Ovary (tissue), 9 donors: ENCODE data around the gene MDGA2. TPM values are rescaled to one million over a fixed set of nuclear protein-coding genes. Genes with fewer than 3 reads are reported as not detected.
"Not testable (repeated sequence)": the region's sequence is repeated elsewhere in the genome, so short reads cannot be mapped to it uniquely, and the experiment has no call there.

ENCODE experiments used
- DNase-seq, 5 donors: peaks; one replicate each; pipeline ENCODE4 v3.0.0-alpha.2; 2019 to 2020
- H3K27ac ChIP-seq, 2 donors: fragments of 200-600 bp; one replicate each; pipeline versions ENCODE4 v1.5.1 to v1.8.0; 2019 to 2022
- H3K27me3 ChIP-seq: fragments of 200-600 bp; one replicate; pipeline ENCODE4 v1.8.0; 2022
- H3K36me3 ChIP-seq: fragments of 200-600 bp; sonication (generic); one replicate; pipeline ENCODE4 v1.5.1; 2019
- H3K4me1 ChIP-seq: one replicate; pipeline ENCODE4 v1.8.1; 2013; ENCODE audit warnings: mild to moderate bottlenecking, moderate library complexity; ENCODE audit not compliant: insufficient read depth
- H3K4me3 ChIP-seq: fragments of 200-600 bp; sonication (generic); one replicate; pipeline ENCODE4 v1.5.1; 2017
- H3K9me3 ChIP-seq, 2 donors: fragments of 200-600 bp in 1 of 2; sonication (generic) in 1 of 2; one replicate each; pipeline versions ENCODE4 v1.5.1 to v1.8.1; 2013 to 2019; ENCODE audit warnings: mild to moderate bottlenecking in 1 of 2, moderate library complexity in 1 of 2
- EP300 ChIP-seq: sonication (generic); formaldehyde crosslinking; IDR thresholded peaks from one replicate; pipeline ENCODE4 v1.6.1; 2017; ENCODE audit warnings: antibody characterized with exemption
- POLR2A ChIP-seq: fragments of 450-650 bp; IDR thresholded peaks from one replicate; pipeline ENCODE4 v1.6.1; 2017; ENCODE audit warnings: antibody characterized with exemption, mild to moderate bottlenecking, moderate library complexity
- WGBS, 3 donors: extraction: QIAGEN DNeasy Blood & Tissue Kit in 1 of 3; methylation state at CpG; one replicate each; pipeline versions ENCODE4 v1.1.5 to v1.1.7; 2013 to 2017; 5-methylcytosine and 5-hydroxymethylcytosine counted together
- intact Hi-C, 4 donors: fragments of 100-400 bp; cut with DNase I; formaldehyde crosslinking; loops; one replicate each; pipeline versions ENCODE4 v1.11.0 to v1.15.1; 2022 to 2023
- polyA plus RNA-seq, 2 donors: library from polyadenylated mRNA; stranded (reverse); fragments of 200-250 nt in 1 of 2; fragments of 350-450 nt in 1 of 2; fragmentation: Illumina TruSeq in 1 of 2; extraction: RNeasy Lipid Tissue Mini Kit (QIAGEN cat#74804) in 1 of 2; gene quantifications; one replicate each; pipeline ENCODE4 v1.2.3, GENCODE V29; 2013 to 2014
- total RNA-seq, 7 donors: library from RNA; depleted of rRNA in 2 of 7; stranded (reverse); fragments of >200 nt in 2 of 7; fragmentation: NEBNext Ultra II Directional in 3 of 7; extraction: Animal tissue kit (Norgen Biotek cat#: 25700) in 3 of 7; gene quantifications; one replicate each; pipeline versions ENCODE4 v1.1.0 to v1.2.4, GENCODE V29; 2016 to 2023
- TF ChIP-seq, protein P1 (sequence below), 3 donors: fragments of 450-650 bp in 2 of 3; fragments of 200-600 bp in 1 of 3; IDR thresholded peaks; one replicate each; pipeline versions ENCODE4 v1.5.1 to v1.8.0; 2016 to 2022; ENCODE audit warnings: antibody characterized with exemption in 3 of 3, mild to moderate bottlenecking in 1 of 3
- donor health status: DM: no; HTN: no; CAD: no; lungs with moderate emphysema.
- donor health status: DM: no; HTN: no; CAD: no.
- donor health status: Bipolar disorder and iron deficiency.
- donor health status: DM: yes; HTN: yes; CAD: no.
- donor health status: DM: no; HTN: no; CAD: no.
- donor health status: DM: yes; HTN: yes; CAD: no.

Gene MDGA2
- total and polyA plus RNA-seq, 9 donors: 0.04 to 0.26 (median 0.18) TPM; not detected in 5

DNA sequence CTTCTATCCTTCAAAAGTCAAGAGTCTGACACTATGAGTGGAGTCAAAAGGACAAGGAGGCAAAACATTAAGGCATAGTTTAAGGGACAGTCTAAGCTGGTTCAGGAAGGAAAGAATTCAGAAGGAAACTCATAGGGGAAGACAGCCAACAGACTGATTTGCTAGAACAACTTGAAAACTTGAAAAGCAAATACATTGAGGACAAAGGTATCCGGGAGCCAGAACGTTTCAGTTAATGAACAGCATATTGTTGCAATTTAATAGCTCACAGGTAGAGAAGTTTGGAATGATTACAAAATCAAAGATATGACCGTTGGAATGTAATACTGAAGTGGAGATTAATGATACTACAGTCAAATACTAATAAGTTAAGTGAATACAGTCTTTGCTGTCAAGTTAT lies 711.0 kb downstream of the MDGA2 start:
- Histone ChIP-seq H3K4me1 (no peaks in the 10 kb centered on the region), H3K4me3 (no peak overlapping the region), H3K36me3 (no peaks in the 10 kb centered on the region), H3K27me3 (no peaks in the 10 kb centered on the region), H3K27ac (no peak overlapping the region), H3K9me3 (no peaks in the 10 kb centered on the region)
- intact Hi-C loops: no loop called here
- TF ChIP-seq POLR2A (no peak), EP300 (no peak)
- TF ChIP-seq, protein P1, sequence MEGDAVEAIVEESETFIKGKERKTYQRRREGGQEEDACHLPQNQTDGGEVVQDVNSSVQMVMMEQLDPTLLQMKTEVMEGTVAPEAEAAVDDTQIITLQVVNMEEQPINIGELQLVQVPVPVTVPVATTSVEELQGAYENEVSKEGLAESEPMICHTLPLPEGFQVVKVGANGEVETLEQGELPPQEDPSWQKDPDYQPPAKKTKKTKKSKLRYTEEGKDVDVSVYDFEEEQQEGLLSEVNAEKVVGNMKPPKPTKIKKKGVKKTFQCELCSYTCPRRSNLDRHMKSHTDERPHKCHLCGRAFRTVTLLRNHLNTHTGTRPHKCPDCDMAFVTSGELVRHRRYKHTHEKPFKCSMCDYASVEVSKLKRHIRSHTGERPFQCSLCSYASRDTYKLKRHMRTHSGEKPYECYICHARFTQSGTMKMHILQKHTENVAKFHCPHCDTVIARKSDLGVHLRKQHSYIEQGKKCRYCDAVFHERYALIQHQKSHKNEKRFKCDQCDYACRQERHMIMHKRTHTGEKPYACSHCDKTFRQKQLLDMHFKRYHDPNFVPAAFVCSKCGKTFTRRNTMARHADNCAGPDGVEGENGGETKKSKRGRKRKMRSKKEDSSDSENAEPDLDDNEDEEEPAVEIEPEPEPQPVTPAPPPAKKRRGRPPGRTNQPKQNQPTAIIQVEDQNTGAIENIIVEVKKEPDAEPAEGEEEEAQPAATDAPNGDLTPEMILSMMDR (IDR thresholded peaks at IDR 0.05): no peak
- no peak for DNase-seq
- 70 to 74% (median 73%) methylated on average over 3 of the region's 3 CpGs for WGBS, 3 donors

DNA sequence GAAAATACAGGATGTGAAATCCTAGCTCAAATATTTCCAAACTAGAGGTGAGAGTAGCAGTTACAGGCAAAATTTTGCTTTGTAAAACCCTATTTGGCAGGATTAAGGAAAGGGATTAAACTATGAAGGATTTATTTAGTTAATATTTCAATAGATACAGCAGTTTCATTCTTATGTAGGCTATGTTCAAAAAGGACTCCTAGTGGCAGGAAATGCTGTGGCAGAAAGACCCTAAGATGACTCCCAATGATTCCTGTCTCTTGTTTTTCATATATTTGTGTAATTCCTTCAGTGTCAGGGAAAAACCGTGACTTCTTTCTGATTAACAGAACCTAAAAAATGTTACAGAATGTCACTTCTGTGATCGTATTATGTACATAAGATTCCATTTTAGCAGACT lies 724.3 kb downstream of the MDGA2 start:
- TF ChIP-seq, protein P1 (IDR thresholded peaks at IDR 0.05): no peak
- TF ChIP-seq EP300 (no peak), POLR2A (no peak)
- H3K4me3 ChIP-seq: no peak overlapping the region
- no peak overlapping the region for H3K27ac ChIP-seq
- H3K27me3 ChIP-seq: no peaks in the 10 kb centered on the region
- no peaks in the 10 kb centered on the region for H3K4me1 ChIP-seq
- no peaks in the 10 kb centered on the region for H3K36me3 ChIP-seq
- intact Hi-C loops: no loop called here
- H3K9me3 ChIP-seq: no peaks in the 10 kb centered on the region
- 92 to 97% (median 94%) methylated on average over 2 of the region's 2 CpGs for WGBS, 3 donors
- DNase-seq: no peak

DNA sequence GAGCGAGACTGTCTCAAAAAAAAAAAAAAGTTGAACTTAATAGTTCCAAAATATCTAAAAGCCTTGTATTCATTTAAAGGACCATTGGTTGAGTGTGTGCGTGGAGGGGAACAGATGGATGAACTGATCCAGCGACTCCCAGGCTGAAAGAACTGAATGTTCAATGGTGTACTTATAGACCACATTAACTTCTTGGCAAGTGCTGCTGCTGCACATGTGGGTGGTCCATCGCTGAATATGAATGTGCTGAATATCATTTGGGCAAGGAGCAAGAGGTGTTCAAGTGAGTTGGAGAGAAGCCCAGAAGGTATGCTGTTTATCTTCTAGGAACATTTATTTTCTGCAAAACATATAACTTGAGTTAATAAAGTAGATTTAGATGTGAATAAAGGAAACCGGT lies 734.8 kb downstream of the MDGA2 start:
- no peaks in the 10 kb centered on the region for H3K4me1 ChIP-seq
- H3K27ac ChIP-seq: no peak overlapping the region
- no peak overlapping the region for H3K4me3 ChIP-seq
- no peaks in the 10 kb centered on the region for H3K9me3 ChIP-seq
- H3K36me3 ChIP-seq: no peaks in the 10 kb centered on the region
- DNase-seq: no peak
- WGBS, 3 donors: 65 to 74% (median 73%) methylated on average over 5 of the region's 5 CpGs
- H3K27me3 ChIP-seq: no peaks in the 10 kb centered on the region
- TF ChIP-seq, protein P1 (IDR thresholded peaks at IDR 0.05): no peak
- TF ChIP-seq POLR2A (no peak), EP300 (no peak)
- intact Hi-C loops: no loop called here

DNA sequence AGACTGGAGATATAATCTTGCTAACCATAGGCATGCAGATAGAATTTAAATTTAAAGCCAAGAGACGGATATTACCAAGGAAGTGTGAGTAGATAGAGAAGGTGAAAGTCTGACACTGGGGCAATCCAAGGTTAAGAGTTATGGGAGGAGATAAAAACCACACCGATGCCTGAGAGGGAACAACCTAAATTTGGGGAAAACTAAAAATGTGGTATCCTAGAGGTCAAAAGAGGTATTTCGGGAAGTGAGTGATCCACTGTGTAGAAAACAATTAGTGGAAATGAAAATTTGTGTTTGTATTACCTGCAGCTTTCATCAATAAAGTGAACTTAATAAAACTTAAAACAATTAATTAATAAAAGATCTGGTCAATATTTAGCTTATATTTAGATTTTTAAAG lies 754.9 kb downstream of the MDGA2 start:
- Histone ChIP-seq H3K4me1 (no peaks in the 10 kb centered on the region), H3K27me3 (no peaks in the 10 kb centered on the region), H3K27ac (no peak overlapping the region), H3K9me3 (no peaks in the 10 kb centered on the region), H3K4me3 (no peak overlapping the region), H3K36me3 (no peaks in the 10 kb centered on the region)
- TF ChIP-seq POLR2A (no peak), EP300 (no peak)
- TF ChIP-seq, protein P1 (IDR thresholded peaks at IDR 0.05): no peak
- WGBS, 3 donors: 87 to 97% (median 91%) methylated on average over 3 of the region's 3 CpGs
- intact Hi-C loops: no loop called here
- DNase-seq: no peak

DNA sequence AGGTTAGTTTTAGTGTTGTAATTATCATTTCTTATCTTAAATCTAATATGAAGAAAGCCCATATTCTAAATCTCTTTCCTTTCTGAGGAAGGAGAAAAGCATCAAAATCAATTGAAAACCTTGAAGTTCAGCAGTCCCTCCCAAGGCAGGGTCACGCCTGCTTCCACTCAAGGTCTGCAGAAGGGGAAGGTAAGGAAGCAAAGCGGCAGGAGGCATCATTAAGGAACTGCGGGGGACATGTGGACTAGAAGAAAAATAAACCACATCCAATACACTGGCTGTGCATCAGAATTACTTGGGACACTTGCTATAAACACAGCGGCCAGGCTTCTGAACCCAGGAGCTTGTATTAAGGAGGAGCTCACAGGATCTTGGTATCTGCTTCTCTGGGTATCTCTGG lies 759.9 kb downstream of the MDGA2 start:
- WGBS, 3 donors: 78 to 87% (median 84%) methylated on average over 4 of the region's 4 CpGs
- H3K4me1 ChIP-seq, H3K36me3 ChIP-seq, H3K4me3 ChIP-seq, intact Hi-C loops, H3K27me3 ChIP-seq, H3K9me3 ChIP-seq, H3K27ac ChIP-seq, DNase-seq: not testable (repeated sequence)
